Panc1 (cell line): ENCODE results near the gene DDX42. TPM values are rescaled to one million over a fixed set of nuclear protein-coding genes. Genes with fewer than 3 reads are reported as not detected.

Experiments used
- ATAC-seq: fragments of 200-7000 bp; cut with Tn5 transposase; 2 replicates; pipeline ENCODE4 v1.9.1; 2020; ENCODE audit warnings: mild to moderate bottlenecking, moderate library complexity
- BruUV-seq: library from RNA; stranded (reverse); fragments of 400-500 nt; replicated peaks from 2 replicates; lab custom pipeline; 2021; lab: Mats Ljungman, UMichigan
- CTCF ChIA-PET: fragments of 300-600 bp; sonication (Branson Sonifier 250); formaldehyde crosslinking; loops from one replicate; lab custom pipeline; 2022; ENCODE audit warnings: antibody characterized with exemption; lab: Charles Lee
- POLR2A ChIA-PET: fragments of 300-600 bp; sonication (Branson Sonifier 250); formaldehyde crosslinking; loops from one replicate; lab custom pipeline; 2022; ENCODE audit warnings: antibody characterized with exemption; lab: Charles Lee
- DNase-seq: peaks from one replicate; pipeline ENCODE4 v3.0.0-alpha.2; 2010; ENCODE audit warnings: low read depth, low spot score
- H3K27ac ChIP-seq: 2 replicates; pipeline ENCODE4 v1.5.1; 2011; ENCODE audit warnings: mild to moderate bottlenecking, low read length, inconsistent platforms
- H3K27me3 ChIP-seq: fragments of 200-500 bp; sonication (Bioruptor generic); 2 replicates; pipeline ENCODE4 v1.6.0; 2014; ENCODE audit warnings: low read length, inconsistent platforms; ENCODE audit not compliant: control insufficient read depth, insufficient read depth
- H3K36me3 ChIP-seq: fragments of 200-500 bp; sonication (Bioruptor generic); 2 replicates; pipeline ENCODE4 v1.5.1; 2014; ENCODE audit warnings: inconsistent platforms, mild to moderate bottlenecking, low read length, moderate library complexity; ENCODE audit not compliant: control insufficient read depth, insufficient read depth
- H3K4me1 ChIP-seq: 2 replicates; pipeline ENCODE4 v1.5.1; 2011; ENCODE audit warnings: inconsistent platforms, mild to moderate bottlenecking, low read length, moderate library complexity; ENCODE audit not compliant: control insufficient read depth, insufficient read depth
- H3K4me3 ChIP-seq, 2 experiments: 2 replicates each; pipeline ENCODE4 v1.5.1; 2011 to 2012; ENCODE audit warnings: low read depth in 2 of 2, low read length in 2 of 2, mild to moderate bottlenecking in 2 of 2, inconsistent platforms in 1 of 2, moderate library complexity in 1 of 2
- H3K9me3 ChIP-seq: fragments of 200-500 bp; sonication (Bioruptor generic); 2 replicates; pipeline ENCODE4 v1.5.1; 2014; ENCODE audit warnings: low read depth, mild to moderate bottlenecking, inconsistent platforms, low read length, moderate library complexity; ENCODE audit not compliant: control insufficient read depth, insufficient read depth
- CTCF ChIP-seq: fragments of 450-650 bp; IDR thresholded peaks from 2 replicates; pipeline ENCODE4 v1.5.1; 2017; ENCODE audit warnings: mild to moderate bottlenecking
- POLR2AphosphoS5 ChIP-seq: IDR thresholded peaks from 2 replicates; pipeline ENCODE4 v1.6.1; 2012; ENCODE audit warnings: mild to moderate bottlenecking, low read depth, low read length, moderate library complexity
- REST ChIP-seq, 2 experiments: IDR thresholded peaks; 2 replicates each; pipeline ENCODE4 v1.6.1; 2011 to 2012; ENCODE audit warnings: low read depth in 2 of 2, control low read depth in 1 of 2, low read length in 1 of 2, mild to moderate bottlenecking in 1 of 2, moderate library complexity in 1 of 2; ENCODE audit not compliant: insufficient read depth in 1 of 2
- SIN3A ChIP-seq: IDR thresholded peaks from 2 replicates; pipeline ENCODE4 v1.6.1; 2012; ENCODE audit warnings: low read depth, mild to moderate bottlenecking, low read length, moderate library complexity, borderline replicate concordance; ENCODE audit not compliant: insufficient read depth
- TCF7L2 ChIP-seq: IDR thresholded peaks from 2 replicates; pipeline ENCODE4 v1.6.1; 2011; ENCODE audit warnings: mild to moderate bottlenecking, low read depth, low read length, inconsistent platforms
- in situ Hi-C: cut with HindIII; loops from 2 replicates; pipeline ENCODE4 v1.10.0; 2016; ENCODE audit warnings: low sequenced_read_pairs, low pct_unique_long_range_greater_than_20kb
- intact Hi-C: fragments of 100-400 bp; cut with micrococcal nuclease; formaldehyde crosslinking; loops from one replicate; pipeline ENCODE4 v1.10.0; 2022; ENCODE audit not compliant: unreplicated experiment
- total RNA-seq: library from RNA; stranded (reverse); gene quantifications from one replicate; pipeline ENCODE4 v1.2.1, GENCODE V29; 2021; ENCODE audit not compliant: unreplicated experiment

Gene DDX42
- total RNA-seq, 1 experiment from 2014 or later = 89.6 TPM

- ATAC-seq (no peak), DNase-seq (no peak)
- in situ Hi-C loops = no loop called here
- no peak for TF ChIP-seq SIN3A
- no peak for TF ChIP-seq CTCF
- TF ChIP-seq REST (IDR thresholded peaks at IDR 0.05; ENCODE audit: insufficient read depth in 1 of 2, low read depth in 2 of 2, low read length in 1 of 2) = no peak
- no peak for TF ChIP-seq POLR2AphosphoS5
- no peak for TF ChIP-seq TCF7L2
- Histone ChIP-seq H3K27ac (no peak overlapping the region), H3K4me1 (no peaks in the 10 kb centered on the region), H3K36me3 (peaks cover 6% of the 10 kb centered on the region; the same call in 1 of the 2 replicates), H3K27me3 (no peaks in the 10 kb centered on the region), H3K9me3 (no peaks in the 10 kb centered on the region), H3K4me3 (no peak overlapping the region)
- CTCF ChIA-PET = no interaction called here
- intact Hi-C loops = no loop called here
- no TSS peak for BruUV-seq
- POLR2A ChIA-PET = no interaction called here
Observed at GRCh38 chr17:63786117-63786516, 12.1 kb downstream of the DDX42 start.

- no peak for DNase-seq
- ChIA-PET CTCF (no interaction called here), POLR2A (no interaction called here)
- H3K27ac ChIP-seq = no peak overlapping the region
- in situ Hi-C loops (no loop called here), intact Hi-C loops (no loop called here)
- ATAC-seq = no peak
- no peak overlapping the region for H3K4me3 ChIP-seq
- no peak for TF ChIP-seq SIN3A
- no peak for TF ChIP-seq POLR2AphosphoS5
- no peak for TF ChIP-seq CTCF
- no peak for TF ChIP-seq TCF7L2
- no peak for TF ChIP-seq REST (IDR thresholded peaks at IDR 0.05; ENCODE audit: insufficient read depth in 1 of 2, low read depth in 2 of 2, low read length in 1 of 2)
- H3K36me3 ChIP-seq = peaks cover 10% of the 10 kb centered on the region; the same call in 1 of the 2 replicates
- no peaks in the 10 kb centered on the region for H3K9me3 ChIP-seq
- no peaks in the 10 kb centered on the region for H3K27me3 ChIP-seq
- H3K4me1 ChIP-seq = no peaks in the 10 kb centered on the region
- no TSS peak for BruUV-seq
Observed at GRCh38 chr17:63786971-63787711, 13.2 kb downstream of the DDX42 start.
